HepG2 (cell line): ENCODE data around the gene NLE1. TPM values are rescaled to one million over a fixed set of nuclear protein-coding genes. Genes with fewer than 3 reads are reported as not detected.
A peak's percentile ranks its signal among the peaks of the same experiment; 100 is the strongest.

Experiments used
- ATF7-NPFF ChIP-seq: sonication (generic); formaldehyde crosslinking; IDR thresholded peaks from 2 replicates; pipeline ENCODE4 v1.8.1; 2023; ENCODE audit warnings: mild to moderate bottlenecking, low read depth, missing genetic modification reagents, moderate library complexity
- BCL3 ChIP-seq: sonication (generic); formaldehyde crosslinking; IDR thresholded peaks from 2 replicates; pipeline ENCODE4 v1.5.1; 2020; ENCODE audit warnings: mild to moderate bottlenecking, missing genetic modification reagents, moderate library complexity
- GLI4 ChIP-seq: sonication (generic); formaldehyde crosslinking; IDR thresholded peaks from 2 replicates; pipeline ENCODE4 v1.5.1; 2020; ENCODE audit warnings: missing genetic modification reagents, mild to moderate bottlenecking, moderate library complexity, borderline replicate concordance
- GPBP1L1 ChIP-seq: sonication (generic); formaldehyde crosslinking; IDR thresholded peaks from 2 replicates; pipeline ENCODE4 v1.5.0; 2020; ENCODE audit warnings: mild to moderate bottlenecking, missing genetic modification reagents
- HMG20A ChIP-seq: IDR thresholded peaks from 2 replicates; pipeline ENCODE4 v1.6.1; 2016; ENCODE audit warnings: borderline replicate concordance
- HNRNPL ChIP-seq: fragments of 200-400 bp; formaldehyde crosslinking; IDR thresholded peaks from 2 replicates; pipeline ENCODE4 v1.6.1; 2017; ENCODE audit warnings: mild to moderate bottlenecking, low read depth, low read length
- MAFG ChIP-seq: sonication (generic); formaldehyde crosslinking; IDR thresholded peaks from 2 replicates; pipeline ENCODE4 v1.5.1; 2020; ENCODE audit warnings: mild to moderate bottlenecking, missing genetic modification reagents
- NCOA1 ChIP-seq: sonication (generic); formaldehyde crosslinking; IDR thresholded peaks from 2 replicates; pipeline ENCODE4 v1.9.0; 2021; ENCODE audit warnings: missing genetic modification reagents
- NCOR1 ChIP-seq: fragments of 200-600 bp; sonication (generic); IDR thresholded peaks from 2 replicates; pipeline ENCODE4 v1.7.0; 2017; ENCODE audit warnings: antibody characterized with exemption, low read length, borderline replicate concordance
- RFX1 ChIP-seq: fragments of 450-650 bp; IDR thresholded peaks from 2 replicates; pipeline ENCODE4 v1.6.1; 2017
- RNF219 ChIP-seq: sonication (generic); formaldehyde crosslinking; IDR thresholded peaks from 2 replicates; pipeline ENCODE4 v1.5.0; 2020; ENCODE audit warnings: mild to moderate bottlenecking, missing genetic modification reagents
- SIN3B ChIP-seq: fragments of 150-350 bp; IDR thresholded peaks from 2 replicates; pipeline ENCODE4 v1.6.1; 2014; ENCODE audit warnings: low read length
- ZBTB1 ChIP-seq: sonication (generic); formaldehyde crosslinking; IDR thresholded peaks from 2 replicates; pipeline ENCODE4 v1.4.0; 2020; ENCODE audit warnings: missing genetic modification reagents, borderline replicate concordance
- ZKSCAN5 ChIP-seq: sonication (generic); formaldehyde crosslinking; IDR thresholded peaks from 2 replicates; pipeline ENCODE4 v1.5.1; 2020; ENCODE audit warnings: mild to moderate bottlenecking, missing genetic modification reagents
- ZNF121 ChIP-seq: sonication (generic); formaldehyde crosslinking; IDR thresholded peaks from 2 replicates; pipeline ENCODE4 v1.5.0; 2020; ENCODE audit warnings: mild to moderate bottlenecking, missing genetic modification reagents
- ZNF280B ChIP-seq: sonication (generic); formaldehyde crosslinking; IDR thresholded peaks from 2 replicates; pipeline ENCODE4 v1.5.0; 2020; ENCODE audit warnings: missing genetic modification reagents, mild to moderate bottlenecking, borderline replicate concordance
- ZNF335 ChIP-seq: sonication (generic); formaldehyde crosslinking; IDR thresholded peaks from 2 replicates; pipeline ENCODE4 v1.4.0; 2020; ENCODE audit warnings: missing genetic modification reagents
- ZNF33B ChIP-seq: sonication (generic); formaldehyde crosslinking; IDR thresholded peaks from 2 replicates; pipeline ENCODE4 v1.5.1; 2020; ENCODE audit warnings: mild to moderate bottlenecking, missing genetic modification reagents
- ZNF546 ChIP-seq: sonication (generic); formaldehyde crosslinking; conservative IDR thresholded peaks from 2 replicates; pipeline ENCODE4 v1.8.1; 2023; ENCODE audit warnings: mild to moderate bottlenecking, missing genetic modification reagents
- ZNF605 ChIP-seq: sonication (generic); formaldehyde crosslinking; IDR thresholded peaks from 2 replicates; pipeline ENCODE4 v1.8.0; 2022; ENCODE audit warnings: mild to moderate bottlenecking, missing genetic modification reagents
- ZNF644 ChIP-seq: IDR thresholded peaks from 2 replicates; pipeline ENCODE4 v1.6.1; 2016; ENCODE audit warnings: low read depth
- ZNF678 ChIP-seq: sonication (generic); formaldehyde crosslinking; IDR thresholded peaks from 2 replicates; pipeline ENCODE4 v1.4.0; 2020; ENCODE audit warnings: mild to moderate bottlenecking, missing genetic modification reagents
- ZNF792 ChIP-seq: IDR thresholded peaks from 2 replicates; pipeline ENCODE4 v1.6.1; 2016
- ZNF83 ChIP-seq: sonication (generic); formaldehyde crosslinking; IDR thresholded peaks from 2 replicates; pipeline ENCODE4 v1.4.0; 2020; ENCODE audit warnings: missing genetic modification reagents, mild to moderate bottlenecking, borderline replicate concordance
- ZSCAN20 ChIP-seq: sonication (generic); formaldehyde crosslinking; IDR thresholded peaks from 2 replicates; pipeline ENCODE4 v1.4.0; 2020; ENCODE audit warnings: missing genetic modification reagents, mild to moderate bottlenecking, borderline replicate concordance
- ZSCAN21 ChIP-seq: sonication (generic); formaldehyde crosslinking; IDR thresholded peaks from 2 replicates; pipeline ENCODE4 v1.8.0; 2022; ENCODE audit warnings: mild to moderate bottlenecking, missing genetic modification reagents, moderate library complexity, borderline replicate concordance
- polyA plus RNA-seq, 8 experiments: library from polyadenylated mRNA; depleted of rRNA in 3 of 8; stranded (reverse) in 7 of 8; unstranded in 1 of 8; fragments of >200 nt; fragmentation: Illumina TruSeq in 4 of 8; extraction: Trizol in 4 of 8; gene quantifications; 2 replicates each; pipeline versions ENCODE4 v1.2.1 to v1.2.3, GENCODE V29; 2011 to 2016; ENCODE audit warnings: low read depth in 4 of 8, missing spikeins in 1 of 8, mixed read lengths in 1 of 8; ENCODE audit not compliant: insufficient read depth in 1 of 8
- total RNA-seq, 5 experiments: library from RNA; depleted of rRNA; stranded (reverse); fragments of >200 nt; fragmentation: Illumina TruSeq; extraction: Trizol; gene quantifications; 2 replicates each; pipeline ENCODE4 v1.2.3, GENCODE V29; 2016; ENCODE audit warnings: low read depth in 1 of 5

NLE1 gene
- total and polyA plus RNA-seq, 2 of the 13 experiments (the other 11 are each of a cell fraction or from before 2014, with no cell fraction given) = 20.3 to 34.5 TPM

GRCh38 chr17:35088356-35088880, 53.7 kb downstream of the NLE1 start (continued):
- TF ChIP-seq ZSCAN21 (CRISPR knock-in tag) = no peak
- no peak for TF ChIP-seq GLI4 (CRISPR knock-in tag)
- no peak for TF ChIP-seq ATF7-NPFF
- TF ChIP-seq HMG20A (CRISPR knock-in tag) = no peak; the same call in 1 of the 2 replicates
- no peak for TF ChIP-seq ZKSCAN5 (CRISPR knock-in tag)
- no peak for TF ChIP-seq ZNF83
- TF ChIP-seq ZNF546 (CRISPR knock-in tag) = peak; percentile 8; the same call in 1 of the 2 replicates
- no peak for TF ChIP-seq MAFG (CRISPR knock-in tag)
- no peak for TF ChIP-seq ZNF644 (CRISPR knock-in tag)
- TF ChIP-seq ZNF605 (CRISPR knock-in tag) = no peak
- TF ChIP-seq ZSCAN20 (CRISPR knock-in tag) = no peak
- no peak for TF ChIP-seq BCL3 (CRISPR knock-in tag)
- TF ChIP-seq HNRNPL = no peak
- TF ChIP-seq ZNF280B (CRISPR knock-in tag) = no peak
- no peak for TF ChIP-seq GPBP1L1 (CRISPR knock-in tag)
- no peak for TF ChIP-seq RFX1
- no peak for TF ChIP-seq RNF219
- no peak for TF ChIP-seq ZNF121
- peak; percentile 32; the same call in 1 of the 2 replicates for TF ChIP-seq NCOR1
- TF ChIP-seq SIN3B = no peak
- TF ChIP-seq NCOA1 = 0 out of 2 replicates have a peak, but pooled peaks have one; percentile 26
- no peak for TF ChIP-seq ZNF678 (CRISPR knock-in tag)
- no peak for TF ChIP-seq ZNF335
- TF ChIP-seq ZNF792 (CRISPR knock-in tag) = no peak
- TF ChIP-seq ZNF33B (CRISPR knock-in tag) = no peak
- no peak for TF ChIP-seq ZBTB1 (CRISPR knock-in tag)
